ENCODE data around the gene ZFAND3. TPM values are rescaled to one million over a fixed set of nuclear protein-coding genes. Genes with fewer than 3 reads are reported as not detected.

Gene ZFAND3
- total and polyA plus RNA-seq, 2 donors (not counting 3 experiments of a cell fraction or from before 2014, with no cell fraction given), result 15.4 to 54.2 TPM

DNA sequence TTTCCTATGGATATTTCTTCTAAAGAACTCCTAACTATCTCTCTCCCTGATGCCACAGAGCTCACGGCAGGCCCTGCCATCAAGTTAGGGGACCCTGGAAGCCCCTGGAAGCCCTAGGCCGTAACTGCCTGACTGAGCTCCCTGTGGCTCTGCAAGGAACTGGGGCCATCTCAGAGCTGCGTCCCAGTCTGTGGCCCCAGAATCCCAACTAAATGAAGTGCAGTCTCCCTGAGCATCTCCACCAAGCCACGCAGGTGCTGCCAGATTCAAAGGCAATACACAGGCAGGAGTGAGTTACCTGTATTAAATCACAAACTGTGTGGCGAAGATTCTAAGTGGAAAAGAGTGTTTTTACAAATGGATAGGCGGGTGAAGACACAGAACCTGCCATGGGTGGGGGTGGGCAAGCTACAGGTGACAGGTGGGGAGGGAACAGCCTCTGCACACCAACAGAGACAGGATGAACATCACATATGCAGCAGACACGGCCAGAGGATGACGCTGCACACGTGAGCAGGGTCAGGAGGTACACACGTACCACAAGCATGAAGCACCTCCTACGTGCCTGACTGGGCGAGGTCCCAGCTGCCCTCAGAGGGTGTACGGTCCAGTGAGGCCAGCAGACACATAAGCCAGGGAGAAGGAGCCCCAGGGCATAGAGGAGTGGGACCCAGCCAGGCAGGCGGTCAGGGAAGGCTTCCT, 358.5 kb downstream of the ZFAND3 start:
- BruUV-seq (replicated peaks), result no TSS peak
- H3K4me3 ChIP-seq (replicated peaks in 1 of 3; ENCODE audit: insufficient read depth in 1 of 3, low read depth in 1 of 3, low read length in 3 of 3), result no peak overlapping the region
- dilution Hi-C loops (cut with MboI; ENCODE audit: extremely low pct_ligation_motif_present, low sequenced_read_pairs) (no loop called here), intact Hi-C loops (cut with micrococcal nuclease) (loop anchor here (5.0 kb wide), 1 partner anchor 314 kb away; no protein-coding TSS in a partner anchor)
- H3K4me2 ChIP-seq (ENCODE audit: insufficient read depth, low read length), result no peak overlapping the region
- H3K36me3 ChIP-seq (ENCODE audit: control insufficient read depth in 2 of 2, extremely low read depth in 1 of 2, insufficient read depth in 2 of 2, low read length in 2 of 2), result no peaks in the 10 kb centered on the region
- no peak overlapping the region for H3K27ac ChIP-seq (ENCODE audit: insufficient read depth, low read depth, low read length)
- H3K9me1 ChIP-seq (replicated peaks; ENCODE audit: control insufficient read depth, extremely low read depth, insufficient read depth, low read length), result no peaks in the 10 kb centered on the region
- no peak for TF ChIP-seq EZH2 (IDR thresholded peaks at IDR 0.05; ENCODE audit: borderline replicate concordance, low read depth, low read length, severe bottlenecking)
- no peak for TF ChIP-seq FOS (IDR thresholded peaks at IDR 0.05; ENCODE audit: borderline replicate concordance, insufficient read depth, low read length)
- no peak for TF ChIP-seq POLR2A (IDR thresholded peaks at IDR 0.05; ENCODE audit: low read depth, low read length)
- TF ChIP-seq GATA2 (IDR thresholded peaks at IDR 0.05; ENCODE audit: insufficient read depth, insufficient read length, low read depth, low read length), result no peak
- no peak for TF ChIP-seq JUN (IDR thresholded peaks at IDR 0.05; ENCODE audit: borderline replicate concordance, insufficient read depth, insufficient read length, low read depth)
- TF ChIP-seq, protein P1, sequence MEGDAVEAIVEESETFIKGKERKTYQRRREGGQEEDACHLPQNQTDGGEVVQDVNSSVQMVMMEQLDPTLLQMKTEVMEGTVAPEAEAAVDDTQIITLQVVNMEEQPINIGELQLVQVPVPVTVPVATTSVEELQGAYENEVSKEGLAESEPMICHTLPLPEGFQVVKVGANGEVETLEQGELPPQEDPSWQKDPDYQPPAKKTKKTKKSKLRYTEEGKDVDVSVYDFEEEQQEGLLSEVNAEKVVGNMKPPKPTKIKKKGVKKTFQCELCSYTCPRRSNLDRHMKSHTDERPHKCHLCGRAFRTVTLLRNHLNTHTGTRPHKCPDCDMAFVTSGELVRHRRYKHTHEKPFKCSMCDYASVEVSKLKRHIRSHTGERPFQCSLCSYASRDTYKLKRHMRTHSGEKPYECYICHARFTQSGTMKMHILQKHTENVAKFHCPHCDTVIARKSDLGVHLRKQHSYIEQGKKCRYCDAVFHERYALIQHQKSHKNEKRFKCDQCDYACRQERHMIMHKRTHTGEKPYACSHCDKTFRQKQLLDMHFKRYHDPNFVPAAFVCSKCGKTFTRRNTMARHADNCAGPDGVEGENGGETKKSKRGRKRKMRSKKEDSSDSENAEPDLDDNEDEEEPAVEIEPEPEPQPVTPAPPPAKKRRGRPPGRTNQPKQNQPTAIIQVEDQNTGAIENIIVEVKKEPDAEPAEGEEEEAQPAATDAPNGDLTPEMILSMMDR (IDR thresholded peaks at IDR 0.05; ENCODE audit: extremely low read depth in 1 of 2, insufficient read depth in 1 of 2, low read depth in 1 of 2, low read length in 2 of 2), result no peak
- TF ChIP-seq, protein P2, sequence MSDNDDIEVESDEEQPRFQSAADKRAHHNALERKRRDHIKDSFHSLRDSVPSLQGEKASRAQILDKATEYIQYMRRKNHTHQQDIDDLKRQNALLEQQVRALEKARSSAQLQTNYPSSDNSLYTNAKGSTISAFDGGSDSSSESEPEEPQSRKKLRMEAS (IDR thresholded peaks at IDR 0.05; ENCODE audit: insufficient read depth, insufficient read length), result no peak
- TF ChIP-seq POLR2AphosphoS5 (IDR thresholded peaks at IDR 0.05; ENCODE audit: insufficient read depth, low read depth, low read length), result no peak
- no peak for TF ChIP-seq MYC (IDR thresholded peaks at IDR 0.05; ENCODE audit: low read depth, low read length)
- no peak overlapping the region for H3K9ac ChIP-seq (replicated peaks; ENCODE audit: extremely low read depth, insufficient read depth, low read length)
- no peaks in the 10 kb centered on the region for H3K9me3 ChIP-seq (replicated peaks; ENCODE audit: control insufficient read depth, insufficient read depth, low read length)
- H3K27me3 ChIP-seq (ENCODE audit: control insufficient read depth in 2 of 2, insufficient read depth in 2 of 2, low read length in 2 of 2), result no peaks in the 10 kb centered on the region
- H3K79me2 ChIP-seq (ENCODE audit: control insufficient read depth, insufficient read depth, low read length), result no peaks in the 10 kb centered on the region
- CTCF ChIA-PET, result interaction anchor here (1.8 to 4.2 kb wide), 2 partner anchors 10 to 316 kb away, joined by 5 to 15 read pairs; no protein-coding TSS in a partner anchor
- no peaks in the 10 kb centered on the region for H3K4me1 ChIP-seq (ENCODE audit: control insufficient read depth, extremely low read depth, insufficient read depth, low read length)
- FAIRE-seq, result no peak
- no peaks in the 10 kb centered on the region for H4K20me1 ChIP-seq (replicated peaks; ENCODE audit: control insufficient read depth, extremely low read depth, insufficient read depth, low read length)
- POLR2A ChIA-PET, result interaction anchor here (0.6 kb wide), 1 partner anchor 678 kb away, joined by 6 read pairs; the partner anchor contains the start of gene CCDC167
- DNase-seq (ENCODE audit: low read depth, low spot score), result no peak
- H2AFZ ChIP-seq (ENCODE audit: low read depth, low read length), result no peak overlapping the region
